GM12878 (cell line): ENCODE data around the gene ERO1A. TPM values are rescaled to one million over a fixed set of nuclear protein-coding genes. Genes with fewer than 3 reads are reported as not detected.

Experiments used
- ATAC-seq: fragments of 200-7000 bp; cut with Tn5 transposase; 3 replicates; pipeline ENCODE4 v1.9.1; 2020; ENCODE audit warnings: mild to moderate bottlenecking, moderate library complexity
- BruUV-seq: library from RNA; stranded (reverse); fragments of 400-500 nt; replicated peaks from 2 replicates; lab custom pipeline; 2021; lab: Mats Ljungman, UMichigan
- CTCF ChIA-PET: fragments of 300-600 bp; sonication (Branson Sonifier 250); formaldehyde crosslinking; extraction: SDS; loops from one replicate; lab custom pipeline; 2021; ENCODE audit warnings: inconsistent platforms; lab: Yijun Ruan, JAX
- POLR2A ChIA-PET: fragments of 350-600 bp; formaldehyde crosslinking; extraction: SDS; loops from one replicate; lab custom pipeline; 2021; ENCODE audit warnings: inconsistent platforms; lab: Charles Lee
- RAD21 ChIA-PET: fragments of 300-600 bp; sonication (Branson Sonifier 250); formaldehyde crosslinking; loops from one replicate; lab custom pipeline; 2023; ENCODE audit warnings: antibody characterized with exemption; ENCODE audit not compliant: unreplicated experiment; lab: Charles Lee
- SMC1A ChIA-PET: fragments of 300-600 bp; sonication (Branson Sonifier 250); formaldehyde crosslinking; loops from one replicate; lab custom pipeline; 2023; ENCODE audit not compliant: unreplicated experiment, uncharacterized antibody; lab: Charles Lee
- DNase-seq: peaks from one replicate; pipeline ENCODE4 v3.0.0-alpha.2; 2011; ENCODE audit warnings: low read depth, low spot score
- FAIRE-seq: peaks from 3 replicates; lab custom pipeline; 2011; peaks lifted over from hg19 to GRCh38; lab: Jason Lieb, UNC
- H2AFZ ChIP-seq: 2 replicates; pipeline ENCODE4 v1.6.0; 2011; ENCODE audit warnings: low read depth, low read length, control low read depth; ENCODE audit not compliant: control insufficient read depth
- H3K27ac ChIP-seq: 2 replicates; pipeline ENCODE4 v1.5.1; 2011; ENCODE audit warnings: control low read depth; ENCODE audit not compliant: control insufficient read depth, insufficient read depth
- H3K27me3 ChIP-seq, 2 experiments: replicated peaks in 1 of 2; 2 replicates each; pipeline versions ENCODE4 v1.6.0 to v1.6.1; 2011; ENCODE audit warnings: low read length in 1 of 2; ENCODE audit not compliant: control insufficient read depth in 2 of 2, insufficient read depth in 2 of 2
- H3K36me3 ChIP-seq, 2 experiments: 2 replicates each; pipeline ENCODE4 v1.5.1; 2011; ENCODE audit warnings: low read length in 1 of 2; ENCODE audit not compliant: control insufficient read depth in 2 of 2, insufficient read depth in 2 of 2
- H3K4me1 ChIP-seq: 2 replicates; pipeline ENCODE4 v1.6.1; 2011; ENCODE audit warnings: mild to moderate bottlenecking, low read length, moderate library complexity, mixed read lengths; ENCODE audit not compliant: control insufficient read depth, insufficient read depth
- H3K4me2 ChIP-seq: 2 replicates; pipeline ENCODE4 v1.6.0; 2011; ENCODE audit warnings: control low read depth; ENCODE audit not compliant: control insufficient read depth, insufficient read depth
- H3K4me3 ChIP-seq: fragments of 200-600 bp; sonication (generic); 2 replicates; pipeline ENCODE4 v1.5.1; 2016
- H3K79me2 ChIP-seq: 2 replicates; pipeline ENCODE4 v1.6.0; 2011; ENCODE audit warnings: low read length; ENCODE audit not compliant: control insufficient read depth, insufficient read depth
- H3K9ac ChIP-seq: 2 replicates; pipeline ENCODE4 v1.8.0; 2011; ENCODE audit warnings: low read length, control low read depth, mixed read lengths; ENCODE audit not compliant: control insufficient read depth, insufficient read depth
- H3K9me3 ChIP-seq: replicated peaks from 3 replicates; pipeline ENCODE4 v1.5.1; 2011; ENCODE audit warnings: mild to moderate bottlenecking, low read length; ENCODE audit not compliant: control insufficient read depth, insufficient read depth
- H4K20me1 ChIP-seq: 2 replicates; pipeline ENCODE4 v1.6.0; 2011; ENCODE audit not compliant: control insufficient read depth, insufficient read depth
- BACH1 ChIP-seq: fragments of 450-650 bp; IDR thresholded peaks from 2 replicates; pipeline ENCODE4 v1.6.1; 2017; ENCODE audit warnings: mild to moderate bottlenecking, borderline replicate concordance
- BHLHE40 ChIP-seq, 2 experiments: fragments of 450-650 bp in 1 of 2; IDR thresholded peaks; 2 replicates each; pipeline ENCODE4 v1.6.1; 2011 to 2017; ENCODE audit warnings: low read depth in 2 of 2, borderline replicate concordance in 1 of 2, improper control_type of control experiment in 1 of 2, low read length in 1 of 2, mild to moderate bottlenecking in 1 of 2
- EGR1 ChIP-seq, 2 experiments: IDR thresholded peaks; 1 replicate in 1 of 2; 2 replicates in 1 of 2; pipeline ENCODE4 v1.6.1; 2011 to 2012; ENCODE audit warnings: low read depth in 2 of 2, low read length in 2 of 2, borderline replicate concordance in 1 of 2, mild to moderate bottlenecking in 1 of 2, moderate library complexity in 1 of 2
- ESRRA ChIP-seq: IDR thresholded peaks from 2 replicates; pipeline ENCODE4 v1.6.1; 2012; ENCODE audit warnings: mild to moderate bottlenecking, low read length, improper control_type of control experiment
- FOXK2 ChIP-seq: fragments of 450-650 bp; IDR thresholded peaks from 2 replicates; pipeline ENCODE4 v1.6.1; 2017; ENCODE audit warnings: mild to moderate bottlenecking, moderate library complexity
- LARP7 ChIP-seq: fragments of 450-650 bp; IDR thresholded peaks from 2 replicates; pipeline ENCODE4 v1.6.1; 2017; ENCODE audit warnings: mild to moderate bottlenecking
- MXI1 ChIP-seq: fragments of 150-350 bp; IDR thresholded peaks from 2 replicates; pipeline ENCODE4 v1.6.1; 2011; ENCODE audit warnings: low read depth, mild to moderate bottlenecking, inconsistent platforms, low read length, improper control_type of control experiment
- NBN ChIP-seq: fragments of 450-650 bp; IDR thresholded peaks from 2 replicates; pipeline ENCODE4 v1.6.1; 2016
- NFYB ChIP-seq: IDR thresholded peaks from 2 replicates; pipeline ENCODE4 v1.6.1; 2011; ENCODE audit warnings: low read depth, mild to moderate bottlenecking, low read length, improper control_type of control experiment, moderate library complexity; ENCODE audit not compliant: insufficient read depth
- POLR2A ChIP-seq: IDR thresholded peaks from 2 replicates; pipeline ENCODE4 v1.6.1; 2011; ENCODE audit warnings: low read depth, mild to moderate bottlenecking, low read length
- POLR2AphosphoS5 ChIP-seq: IDR thresholded peaks from 2 replicates; pipeline ENCODE4 v1.6.1; 2011; ENCODE audit warnings: mild to moderate bottlenecking, low read length, inconsistent platforms
- SPI1 ChIP-seq: IDR thresholded peaks from 2 replicates; pipeline ENCODE4 v1.6.1; 2011; ENCODE audit warnings: low read depth, mild to moderate bottlenecking, low read length, moderate library complexity, borderline replicate concordance; ENCODE audit not compliant: insufficient read depth
- SRF ChIP-seq, 2 experiments: IDR thresholded peaks; 2 replicates each; pipeline ENCODE4 v1.6.1; 2011; ENCODE audit warnings: low read depth in 2 of 2, low read length in 2 of 2, mild to moderate bottlenecking in 1 of 2, moderate library complexity in 1 of 2
- TAF1 ChIP-seq: IDR thresholded peaks from 2 replicates; pipeline ENCODE4 v1.6.1; 2011; ENCODE audit warnings: mild to moderate bottlenecking, low read depth, low read length, borderline replicate concordance
- TCF3 ChIP-seq: IDR thresholded peaks from 2 replicates; pipeline ENCODE4 v1.6.1; 2012; ENCODE audit warnings: low read depth, mild to moderate bottlenecking, low read length, borderline replicate concordance; ENCODE audit not compliant: insufficient read depth
- YY1 ChIP-seq: IDR thresholded peaks from 2 replicates; pipeline ENCODE4 v1.6.1; 2011; ENCODE audit warnings: low read depth, mild to moderate bottlenecking, low read length
- WGBS: methylation state at CpG from one replicate; pipeline ENCODE4 v1.1.6; 2016; ENCODE audit warnings: low lambda C conversion rate; ENCODE audit not compliant: insufficient replicate concordance, insufficient coverage; ENCODE audit errors: missing lambda C conversion rate; 5-methylcytosine and 5-hydroxymethylcytosine counted together
- in situ Hi-C: fragments of 300-500 bp; cut with MboI; formaldehyde crosslinking; loops from 9 replicates; pipeline ENCODE4 v1.14.3; 2018; ENCODE audit warnings: mixed read lengths
- intact Hi-C: fragments of 100-400 bp; cut with micrococcal nuclease; formaldehyde crosslinking; loops from one replicate; pipeline ENCODE4 v1.14.2; 2022; ENCODE audit not compliant: unreplicated experiment
- polyA plus RNA-seq, 11 experiments: library from polyadenylated mRNA; depleted of rRNA in 4 of 11; unstranded in 6 of 11; stranded (reverse) in 5 of 11; fragments of >200 nt; fragmentation: Nextera tagmentation in 4 of 11; fragmentation: Illumina TruSeq in 1 of 11; extraction: Ambion mirVana in 4 of 11; extraction: Trizol in 1 of 11; gene quantifications; 1 replicate in 1 of 11; 2 replicates in 10 of 11; pipeline versions ENCODE4 v1.2.1 to v1.2.3, GENCODE V29; 2011 to 2016; ENCODE audit warnings: inconsistent platforms in 2 of 11, missing spikeins in 2 of 11, low read depth in 1 of 11
- total RNA-seq, 4 experiments: library from RNA; depleted of rRNA in 3 of 4; stranded (reverse); fragments of >200 nt in 3 of 4; fragmentation: Illumina TruSeq in 1 of 4; extraction: Trizol in 1 of 4; gene quantifications; 2 replicates each; pipeline versions ENCODE4 v1.2.1 to v1.2.3, GENCODE V29; 2013 to 2021
- TF ChIP-seq, protein P1 (sequence below): fragments of 450-650 bp; IDR thresholded peaks from 2 replicates; pipeline ENCODE4 v1.6.1; 2016; ENCODE audit warnings: mild to moderate bottlenecking
- TF ChIP-seq, protein P2 (sequence below): fragments of 450-650 bp; conservative IDR thresholded peaks from 2 replicates; pipeline ENCODE4 v1.6.1; 2017; ENCODE audit warnings: mild to moderate bottlenecking, moderate library complexity

The ERO1A gene
- total and polyA plus RNA-seq, 10 of the 15 experiments (the other 5 are each of a cell fraction or from before 2014, with no cell fraction given), result 17.5 to 93.1 (median 48.5) TPM

GRCh38 chr14:52729925-52730708 lies 34.8 kb upstream of the ERO1A start, which contains the start of gene STYX:
Gene STYX, plus strand, starts transcription at chr14:52730166. Its CDS starts 309 bp downstream, at chr14:52730475.
- peak within 1 kb of the TSS; percentile 94 for H3K9ac ChIP-seq
- intact Hi-C loops (no loop called here), in situ Hi-C loops (no loop called here)
- ChIA-PET SMC1A (interaction anchor here (0.6 to 2.5 kb wide), 9 partner anchors 9 to 51 kb away, joined by 3 to 11 read pairs (median 7); partner anchors contain the start of gene PSMC6), RAD21 (interaction anchor here (1.3 to 1.8 kb wide), 4 partner anchors 12 to 22 kb away, joined by 3 to 11 read pairs (median 8); no protein-coding TSS in a partner anchor), CTCF (interaction anchor here (0.8 to 1.4 kb wide), 6 partner anchors 10 to 60 kb away, joined by 3 to 6 read pairs (median 4); no protein-coding TSS in a partner anchor), POLR2A (interaction anchor here (0.5 to 3.3 kb wide), 7 partner anchors 10 to 55 kb away, joined by 3 to 30 read pairs (median 3); partner anchors contain the start of gene PSMC6)
- H3K4me1 ChIP-seq, result no peaks in the 10 kb centered on the region
- BruUV-seq, result TSS peak; percentile 65
- H3K27ac ChIP-seq, result peak within 1 kb of the TSS; percentile 71
- H3K36me3 ChIP-seq, result no peaks in the 10 kb centered on the region; a peak in 2 of 4 replicates
- ATAC-seq (peak; percentile 98), FAIRE-seq (no peak), DNase-seq (peak; percentile 93)
- H4K20me1 ChIP-seq, result no peaks in the 10 kb centered on the region
- peak within 1 kb of the TSS; percentile 82 for H3K4me2 ChIP-seq
- under 1% methylated on average over 66 of the region's 72 CpGs for WGBS
- H3K79me2 ChIP-seq, result peaks cover 19% of the 10 kb centered on the region
- H2AFZ ChIP-seq, result peak within 1 kb of the TSS; percentile 90
- peak within 1 kb of the TSS; percentile 75 for H3K4me3 ChIP-seq
- H3K9me3 ChIP-seq, result no peaks in the 10 kb centered on the region; the same call in 2 of the 3 replicates
- no peaks in the 10 kb centered on the region for H3K27me3 ChIP-seq
- TF ChIP-seq POLR2AphosphoS5 (peak; percentile 82; the same call in 1 of the 2 replicates), NBN (0 out of 2 replicates have a peak, but pooled peaks have one; percentile 55), EGR1 (IDR thresholded peaks at IDR 0.05; ENCODE audit: borderline replicate concordance in 1 of 2, low read depth in 2 of 2, low read length in 2 of 2) (peak; percentile 28 to 79), SPI1 (no peak), BACH1 (peak; percentile 42), ESRRA (no peak), TCF3 (0 out of 2 replicates have a peak, but pooled peaks have one; percentile 68), BHLHE40 (IDR thresholded peaks at IDR 0.05; ENCODE audit: borderline replicate concordance in 1 of 2, low read depth in 2 of 2, low read length in 1 of 2) (peak; percentile 17 to 31; a peak in 1 of 4 replicates), POLR2A (peak; percentile 96), FOXK2 (no peak), SRF (IDR thresholded peaks at IDR 0.05; ENCODE audit: low read depth in 2 of 2, low read length in 2 of 2) (0 out of 4 replicates have a peak, but pooled peaks of 1 of the 2 experiments have one; percentile 16), TAF1 (peak; percentile 71; the same call in 1 of the 2 replicates), LARP7 (no peak; the same call in 1 of the 2 replicates), MXI1 (peak; percentile 75), YY1 (peak; percentile 88), NFYB (peak; percentile 64; the same call in 1 of the 2 replicates)
- TF ChIP-seq, protein P1, sequence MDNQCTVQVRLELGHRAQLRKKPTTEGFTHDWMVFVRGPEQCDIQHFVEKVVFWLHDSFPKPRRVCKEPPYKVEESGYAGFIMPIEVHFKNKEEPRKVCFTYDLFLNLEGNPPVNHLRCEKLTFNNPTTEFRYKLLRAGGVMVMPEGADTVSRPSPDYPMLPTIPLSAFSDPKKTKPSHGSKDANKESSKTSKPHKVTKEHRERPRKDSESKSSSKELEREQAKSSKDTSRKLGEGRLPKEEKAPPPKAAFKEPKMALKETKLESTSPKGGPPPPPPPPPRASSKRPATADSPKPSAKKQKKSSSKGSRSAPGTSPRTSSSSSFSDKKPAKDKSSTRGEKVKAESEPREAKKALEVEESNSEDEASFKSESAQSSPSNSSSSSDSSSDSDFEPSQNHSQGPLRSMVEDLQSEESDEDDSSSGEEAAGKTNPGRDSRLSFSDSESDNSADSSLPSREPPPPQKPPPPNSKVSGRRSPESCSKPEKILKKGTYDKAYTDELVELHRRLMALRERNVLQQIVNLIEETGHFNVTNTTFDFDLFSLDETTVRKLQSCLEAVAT, result peak; percentile 53; the same call in 1 of the 2 replicates
- TF ChIP-seq, protein P2, sequence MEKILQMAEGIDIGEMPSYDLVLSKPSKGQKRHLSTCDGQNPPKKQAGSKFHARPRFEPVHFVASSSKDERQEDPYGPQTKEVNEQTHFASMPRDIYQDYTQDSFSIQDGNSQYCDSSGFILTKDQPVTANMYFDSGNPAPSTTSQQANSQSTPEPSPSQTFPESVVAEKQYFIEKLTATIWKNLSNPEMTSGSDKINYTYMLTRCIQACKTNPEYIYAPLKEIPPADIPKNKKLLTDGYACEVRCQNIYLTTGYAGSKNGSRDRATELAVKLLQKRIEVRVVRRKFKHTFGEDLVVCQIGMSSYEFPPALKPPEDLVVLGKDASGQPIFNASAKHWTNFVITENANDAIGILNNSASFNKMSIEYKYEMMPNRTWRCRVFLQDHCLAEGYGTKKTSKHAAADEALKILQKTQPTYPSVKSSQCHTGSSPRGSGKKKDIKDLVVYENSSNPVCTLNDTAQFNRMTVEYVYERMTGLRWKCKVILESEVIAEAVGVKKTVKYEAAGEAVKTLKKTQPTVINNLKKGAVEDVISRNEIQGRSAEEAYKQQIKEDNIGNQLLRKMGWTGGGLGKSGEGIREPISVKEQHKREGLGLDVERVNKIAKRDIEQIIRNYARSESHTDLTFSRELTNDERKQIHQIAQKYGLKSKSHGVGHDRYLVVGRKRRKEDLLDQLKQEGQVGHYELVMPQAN, result peak; percentile 66
